Right cardiac atrium (tissue), 5 donors: ENCODE results near the gene LHPP. TPM values are rescaled to one million over a fixed set of nuclear protein-coding genes. Genes with fewer than 3 reads are reported as not detected.
"Not testable (repeated sequence)": the region's sequence is repeated elsewhere in the genome, so short reads cannot be mapped to it uniquely, and the experiment has no call there.

Experiments
- ATAC-seq, 2 donors: fragments of 200-7000 bp; cut with Tn5 transposase; one replicate each; pipeline versions ENCODE4 v1.8.0 to v1.9.1; 2020; ENCODE audit warnings: moderate library complexity in 2 of 2, mild to moderate bottlenecking in 1 of 2
- DNase-seq, 3 donors: peaks; one replicate each; pipeline ENCODE4 v3.0.0-alpha.2; 2020
- H3K27ac ChIP-seq: one replicate; pipeline ENCODE4 v1.5.1; 2013; ENCODE audit warnings: mild to moderate bottlenecking, low read length, control low read depth, moderate library complexity
- H3K27me3 ChIP-seq: one replicate; pipeline ENCODE4 v1.6.1; 2013; ENCODE audit not compliant: control insufficient read depth, insufficient read depth
- H3K4me1 ChIP-seq: one replicate; pipeline ENCODE4 v1.6.1; 2013; ENCODE audit warnings: low read length; ENCODE audit not compliant: control insufficient read depth, insufficient read depth
- H3K4me3 ChIP-seq: one replicate; pipeline ENCODE4 v1.5.1; 2013; ENCODE audit warnings: low read length, control low read depth
- H3K9me3 ChIP-seq: one replicate; pipeline ENCODE4 v1.6.1; 2013; ENCODE audit warnings: low read length; ENCODE audit not compliant: control insufficient read depth
- WGBS: extraction: QIAGEN DNeasy Blood & Tissue Kit; methylation state at CpG from one replicate; pipeline ENCODE4 v1.1.7; 2013; 5-methylcytosine and 5-hydroxymethylcytosine counted together
- intact Hi-C, 4 donors: fragments of 100-400 bp; cut with DNase I; formaldehyde crosslinking; loops; one replicate each; pipeline versions ENCODE4 v1.11.0 to v1.14.0; 2022 to 2023
- polyA plus RNA-seq: library from polyadenylated mRNA; stranded (reverse); fragments of 200-250 nt; gene quantifications from one replicate; pipeline ENCODE4 v1.2.3, GENCODE V29; 2013
- total RNA-seq, 4 donors: library from RNA; stranded (reverse); fragmentation: NEBNext Ultra II Directional; extraction: Animal tissue kit (Norgen Biotek cat#: 25700); gene quantifications; one replicate each; pipeline ENCODE4 v1.2.1, GENCODE V29; 2021
- donor health status: healthy with polysubstance abuse.
- donor health status: DM: no; HTN: yes; CAD: no.
- donor health status: DM: no; HTN: no; CAD: no.
- donor health status: DM: no; HTN: yes; CAD: no; lungs with severe emphysema.
- donor health status: DM: yes; HTN: yes; CAD: no.

LHPP gene
- total and polyA plus RNA-seq, 5 donors, result 17.8 to 24.9 (median 18.6) TPM

DNA sequence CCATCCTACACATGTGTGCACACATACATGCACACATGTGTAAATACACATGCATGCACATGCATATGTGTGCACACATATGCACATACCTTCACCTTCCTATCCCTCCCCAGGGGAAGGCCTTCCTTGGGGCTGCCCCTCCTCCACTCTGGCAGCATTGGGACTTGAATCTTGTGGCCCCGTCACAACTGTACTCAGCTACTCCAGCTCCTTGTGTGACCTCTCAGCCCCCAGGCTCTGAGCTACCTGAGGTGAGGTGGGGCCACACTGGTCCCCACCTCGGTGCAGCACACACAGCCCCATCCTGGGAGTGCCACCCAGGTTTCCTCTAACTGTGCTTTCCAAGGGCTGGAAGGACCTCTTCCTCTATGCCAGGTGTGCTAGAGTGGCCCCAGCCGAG, 116.0 kb downstream of the LHPP start:
- H3K4me3 ChIP-seq, result no peak overlapping the region
- intact Hi-C loops, result no loop called here
- H3K27ac ChIP-seq, result no peak overlapping the region
- ATAC-seq, result no peak
- H3K9me3 ChIP-seq, result no peaks in the 10 kb centered on the region
- 90% methylated on average over 3 of the region's 3 CpGs for WGBS
- peak in 1 of 3 donors; percentile 16 for DNase-seq
- no peaks in the 10 kb centered on the region for H3K27me3 ChIP-seq
- H3K4me1 ChIP-seq, result no peaks in the 10 kb centered on the region

DNA sequence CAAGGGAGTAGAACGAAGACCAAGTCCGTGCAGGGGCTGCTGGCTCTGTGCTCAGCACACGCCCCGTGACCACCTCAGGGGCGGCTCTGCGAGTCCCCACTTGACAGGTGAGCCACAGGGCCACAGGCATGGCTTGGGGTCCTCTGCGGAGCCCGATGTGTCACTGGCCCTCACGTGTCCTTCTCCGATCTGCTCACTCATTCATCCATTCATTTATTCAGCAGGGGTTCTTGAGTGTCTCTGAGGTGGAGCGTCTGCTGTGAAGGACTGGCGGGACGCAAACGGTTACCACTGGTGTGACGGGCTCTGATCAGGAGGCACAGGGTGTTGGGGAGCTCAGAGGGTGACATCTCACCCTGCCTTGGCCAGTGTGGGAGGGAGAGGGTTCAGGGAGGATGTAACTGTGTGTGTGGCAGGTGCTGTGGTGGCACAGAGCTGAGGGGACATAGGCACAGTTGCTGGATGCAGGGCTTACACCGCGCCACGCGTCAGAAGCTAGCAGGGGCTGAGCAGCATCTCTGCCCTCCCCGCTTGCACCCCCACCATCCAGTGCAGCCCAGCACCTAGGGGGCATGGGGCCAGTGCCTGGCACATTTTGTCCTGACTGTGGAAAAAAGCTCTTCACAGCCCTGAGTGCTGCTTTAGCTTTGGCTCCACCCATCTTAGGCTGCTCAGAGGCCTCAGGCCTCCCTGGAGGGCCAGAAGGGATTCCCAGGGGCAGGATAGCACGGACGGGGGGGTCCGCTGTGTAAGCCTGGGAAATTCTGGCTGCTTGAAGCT, 116.8 kb downstream of the LHPP start:
- DNase-seq, result peak in 1 of 3 donors; percentile 5
- Histone ChIP-seq H3K4me3 (no peak overlapping the region), H3K4me1 (no peaks in the 10 kb centered on the region), H3K9me3 (no peaks in the 10 kb centered on the region), H3K27ac (no peak overlapping the region), H3K27me3 (no peaks in the 10 kb centered on the region)
- WGBS, result 90% methylated on average over 23 of the region's 23 CpGs
- ATAC-seq, result peak; percentile 10 to 35
- intact Hi-C loops, result no loop called here

DNA sequence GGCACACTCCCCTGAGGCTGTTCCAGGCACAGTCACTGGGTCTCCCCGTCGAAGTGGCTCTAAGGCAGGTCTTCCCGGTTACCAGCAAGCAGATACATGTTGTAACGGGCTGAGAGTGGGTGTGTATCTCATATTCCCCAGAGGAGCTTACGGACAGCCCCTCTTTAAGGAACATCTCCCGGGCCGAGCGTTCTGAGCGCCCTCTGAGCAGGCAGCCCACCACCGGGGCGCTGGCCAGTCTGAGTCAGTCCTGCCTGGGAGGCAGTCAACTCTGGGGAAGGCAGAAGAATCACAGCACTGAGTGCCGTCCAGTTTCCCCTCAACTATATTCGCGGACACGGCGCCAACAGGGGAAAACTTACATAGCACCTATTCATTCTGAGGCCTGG, 117.4 kb downstream of the LHPP start:
- intact Hi-C loops, result no loop called here
- ATAC-seq (peak; percentile 30 to 32), DNase-seq (peak in 1 of 3 donors; percentile 29)
- Histone ChIP-seq H3K27me3 (no peaks in the 10 kb centered on the region), H3K27ac (no peak overlapping the region), H3K9me3 (no peaks in the 10 kb centered on the region), H3K4me3 (no peak overlapping the region), H3K4me1 (no peaks in the 10 kb centered on the region)
- WGBS, result 79% methylated on average over 16 of the region's 16 CpGs

DNA sequence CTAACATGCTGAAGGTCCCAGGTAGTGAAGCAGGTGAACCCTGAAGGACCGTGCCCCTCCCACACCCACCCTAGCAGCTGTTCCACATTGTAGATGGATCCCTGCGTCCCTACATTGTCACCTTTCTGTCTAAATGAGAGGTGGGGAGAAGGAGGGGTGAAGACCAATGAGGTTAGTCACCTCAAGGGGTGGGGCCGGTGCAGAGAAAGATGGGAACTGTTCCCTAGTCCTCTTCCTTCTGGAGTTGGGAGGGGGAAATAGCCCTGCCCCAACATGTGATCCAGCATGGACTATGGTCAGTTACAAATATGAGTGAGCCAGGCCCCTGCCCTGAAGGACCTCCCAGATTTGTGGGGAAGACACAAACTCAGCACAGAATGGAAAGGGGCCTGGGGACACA, 124.5 kb downstream of the LHPP start:
- Histone ChIP-seq H3K4me3 (no peak overlapping the region), H3K27me3 (no peaks in the 10 kb centered on the region), H3K9me3 (no peaks in the 10 kb centered on the region), H3K4me1 (peaks cover 3% of the 10 kb centered on the region), H3K27ac (no peak overlapping the region)
- no peak for ATAC-seq
- peak in 1 of 3 donors; percentile 4 for DNase-seq
- intact Hi-C loops, result no loop called here
- 93% methylated on average over 3 of the region's 3 CpGs for WGBS

DNA sequence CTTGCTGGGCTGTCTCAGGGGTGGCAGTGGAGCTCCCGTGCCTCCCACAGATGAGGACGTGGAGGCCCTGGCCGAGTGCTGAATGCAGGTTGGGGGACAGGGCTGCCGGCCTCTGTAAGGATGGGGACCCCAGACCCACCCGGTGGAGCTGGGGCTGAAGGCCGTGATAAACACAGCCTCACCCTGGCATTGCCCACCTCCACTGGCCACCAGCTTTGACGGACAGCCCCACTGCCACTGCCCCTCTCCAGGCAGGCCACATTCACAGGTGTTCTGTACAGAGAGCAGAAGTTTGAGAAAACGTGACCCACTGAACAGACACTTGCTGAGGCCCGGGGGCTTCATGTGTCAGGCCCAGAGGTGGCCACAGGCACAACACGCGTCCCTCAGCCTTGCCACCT, 126.2 kb downstream of the LHPP start:
- ATAC-seq, result no peak
- Histone ChIP-seq H3K27ac (no peak overlapping the region), H3K4me1 (peaks cover 3% of the 10 kb centered on the region), H3K9me3 (no peaks in the 10 kb centered on the region), H3K4me3 (no peak overlapping the region), H3K27me3 (no peaks in the 10 kb centered on the region)
- peak in 1 of 3 donors; percentile 27 for DNase-seq
- WGBS, result 95% methylated on average over 11 of the region's 11 CpGs
- intact Hi-C loops, result no loop called here

DNA sequence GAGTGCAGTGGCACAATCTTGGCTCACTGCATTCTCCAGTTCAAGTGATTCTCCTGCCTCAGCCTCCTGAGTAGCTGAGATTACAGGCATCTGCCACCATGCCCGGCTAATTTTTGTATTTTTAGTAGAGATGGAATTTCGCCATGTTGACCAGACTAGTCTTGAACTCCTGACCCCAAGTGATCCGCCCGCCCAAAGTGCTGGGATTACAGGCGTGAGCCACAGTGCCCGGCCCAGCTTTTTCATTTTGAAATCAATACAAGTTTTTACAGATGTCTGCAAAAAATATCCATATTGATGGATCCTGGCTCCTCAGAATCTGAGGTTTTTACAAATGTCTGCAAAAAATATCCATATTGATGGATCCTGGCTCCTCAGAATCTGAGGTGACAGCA, 126.7 kb downstream of the LHPP start:
- ATAC-seq, H3K27me3 ChIP-seq, H3K4me3 ChIP-seq, H3K4me1 ChIP-seq, H3K9me3 ChIP-seq, intact Hi-C loops, H3K27ac ChIP-seq: not testable (repeated sequence)
- 86% methylated on average over 6 of the region's 6 CpGs for WGBS
- DNase-seq, result peak in 1 of 3 donors; percentile 23

DNA sequence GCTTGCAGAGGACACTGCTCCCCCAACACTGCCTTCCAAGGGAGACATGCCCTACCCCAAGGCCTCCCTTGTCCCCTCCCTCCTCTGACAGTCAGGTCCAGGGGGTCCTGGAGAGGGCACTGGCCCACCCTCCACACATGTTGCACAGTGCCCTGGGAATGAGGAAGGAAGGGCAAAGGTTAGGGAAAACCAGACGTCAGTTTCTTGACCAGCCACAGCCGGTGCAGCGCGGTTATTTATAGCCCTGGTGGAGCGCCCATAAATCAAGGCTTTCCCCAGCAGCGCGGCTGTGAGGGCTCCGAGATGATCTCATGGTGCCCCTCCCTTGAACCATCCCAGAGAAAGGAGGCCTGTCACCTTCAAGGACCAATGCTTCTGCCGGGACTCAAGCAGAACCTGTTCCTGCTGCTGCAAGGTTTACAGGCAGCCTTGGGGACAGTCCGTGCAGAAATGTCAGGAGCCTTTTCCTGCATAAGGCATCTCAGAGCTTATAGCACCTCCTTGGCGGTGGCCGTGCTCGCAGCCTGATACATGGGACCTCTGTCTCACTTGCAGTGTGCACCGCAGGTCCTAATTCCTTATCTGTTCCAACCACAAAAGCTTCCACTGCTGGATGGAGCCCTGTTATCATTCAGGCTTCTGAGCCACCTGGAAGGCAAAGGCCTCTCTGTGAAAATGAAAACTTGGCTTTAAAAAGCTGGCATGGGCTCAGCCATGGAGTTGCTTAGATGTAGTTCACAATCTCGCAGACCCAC, 127.3 kb downstream of the LHPP start:
- 22% methylated on average over 15 of the region's 15 CpGs for WGBS

DNA sequence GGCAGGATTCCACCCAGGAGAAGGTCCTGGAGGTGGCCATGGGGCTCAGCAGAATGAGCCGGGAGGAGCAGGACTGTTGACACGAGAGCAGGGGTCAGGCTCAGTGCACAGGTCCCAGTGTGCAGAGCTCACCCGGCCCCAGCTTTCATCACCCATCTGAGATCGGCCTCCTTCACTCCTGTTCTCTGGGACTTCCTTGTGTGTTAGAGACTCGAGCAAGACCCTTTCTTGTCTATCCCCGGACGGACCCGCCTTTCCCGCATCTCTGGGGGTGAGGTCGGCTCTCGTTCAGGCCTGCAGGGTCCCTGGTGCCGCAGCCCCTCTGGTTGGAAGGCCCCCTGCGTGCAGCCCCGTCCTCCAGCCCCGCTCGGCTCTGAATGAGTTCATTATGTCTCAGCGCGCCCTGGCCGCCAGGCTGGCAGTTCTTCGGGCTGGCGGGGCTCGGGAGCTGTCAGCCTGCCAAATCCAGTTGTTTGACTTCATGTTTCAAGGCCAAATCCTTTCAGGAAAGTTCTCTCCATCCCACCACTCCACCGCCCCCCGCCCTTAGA, 127.9 kb downstream of the LHPP start:
- 69% methylated on average over 24 of the region's 24 CpGs for WGBS
- DNase-seq (peak in 2 of 3 donors; percentile 44 to 73), ATAC-seq (peak; percentile 20 to 23)
- Histone ChIP-seq H3K4me1 (peaks cover 3% of the 10 kb centered on the region), H3K9me3 (no peaks in the 10 kb centered on the region), H3K27me3 (no peaks in the 10 kb centered on the region), H3K4me3 (no peak overlapping the region), H3K27ac (no peak overlapping the region)
- intact Hi-C loops, result no loop called here

More for the DNA sequence above, 127.3 kb downstream of the LHPP start:
- intact Hi-C loops, result no loop called here
- ATAC-seq (peak; percentile 70 to 81), DNase-seq (peak in 2 of 3 donors; percentile 56 to 74)
- Histone ChIP-seq H3K27me3 (no peaks in the 10 kb centered on the region), H3K4me3 (no peak overlapping the region), H3K9me3 (no peaks in the 10 kb centered on the region), H3K27ac (no peak overlapping the region), H3K4me1 (peaks cover 3% of the 10 kb centered on the region)

DNA sequence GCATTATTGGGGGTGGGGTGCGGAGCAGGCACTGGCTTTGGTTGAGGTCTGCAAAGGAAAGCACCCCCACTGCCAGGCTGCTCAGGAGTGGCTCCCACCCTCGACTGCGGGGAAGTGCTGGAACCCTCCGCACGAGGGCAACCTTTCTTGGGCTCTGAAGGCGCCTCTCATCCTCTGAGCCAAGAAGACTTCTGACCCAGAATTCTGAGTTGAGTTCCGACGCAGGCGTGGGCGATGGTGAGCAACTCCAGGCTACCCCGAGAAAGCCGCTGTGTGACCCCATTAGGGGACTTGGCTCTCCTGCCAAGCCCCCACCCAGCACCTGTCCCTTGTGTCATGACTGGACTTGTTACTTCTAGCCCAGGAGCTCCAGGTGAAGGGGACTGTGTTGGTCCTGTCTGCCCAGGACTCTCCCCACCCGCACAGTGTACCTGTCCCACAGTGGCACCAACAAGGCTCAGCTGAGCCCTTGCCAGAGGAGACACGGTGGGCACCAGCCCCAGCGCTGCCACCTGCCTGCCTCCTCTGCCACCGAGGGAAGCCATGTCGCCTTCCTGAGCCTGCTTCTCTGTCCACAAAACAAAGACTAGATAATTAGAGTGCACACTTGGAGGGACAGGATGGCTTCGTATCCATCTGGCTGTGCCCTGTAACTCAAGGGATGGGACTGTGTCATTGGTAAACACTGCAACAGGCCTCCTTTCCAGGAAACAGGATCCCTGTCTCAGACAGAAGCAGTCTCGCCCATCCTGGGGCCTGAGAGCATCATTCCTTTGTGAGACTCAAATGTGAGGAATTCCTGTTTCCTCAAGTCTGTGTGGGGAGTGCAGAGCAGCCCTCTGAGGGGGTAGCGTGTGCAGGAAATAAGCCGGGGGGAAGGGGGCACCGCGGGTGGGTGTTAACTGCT, 128.8 kb downstream of the LHPP start:
- H3K27me3 ChIP-seq, result no peaks in the 10 kb centered on the region
- no peaks in the 10 kb centered on the region for H3K9me3 ChIP-seq
- H3K27ac ChIP-seq, result no peak overlapping the region
- H3K4me1 ChIP-seq, result peaks cover 3% of the 10 kb centered on the region
- intact Hi-C loops, result no loop called here
- no peak overlapping the region for H3K4me3 ChIP-seq
- WGBS, result 87% methylated on average over 23 of the region's 23 CpGs
- ATAC-seq (no peak), DNase-seq (peak in 1 of 3 donors; percentile 40)

DNA sequence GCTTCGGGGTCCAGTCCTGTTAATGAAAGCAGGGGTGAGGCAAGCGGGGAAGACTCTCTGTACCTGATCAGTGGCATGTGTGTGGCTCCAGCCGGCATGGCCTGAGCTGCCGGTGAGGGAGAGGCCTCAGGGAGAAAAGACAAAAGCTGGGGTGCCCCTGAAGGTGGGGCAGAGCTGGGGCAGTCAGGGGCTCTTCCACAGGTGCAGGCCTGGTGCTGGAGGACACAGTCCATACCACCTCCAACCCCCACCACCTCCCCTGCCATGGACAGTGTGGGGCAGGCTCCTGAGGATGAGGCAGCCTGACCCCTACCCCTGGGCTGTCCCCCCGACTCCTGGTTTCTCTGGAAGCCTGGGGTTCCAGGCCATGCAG, 129.5 kb downstream of the LHPP start:
- WGBS, result 92% methylated on average over 5 of the region's 5 CpGs
- ATAC-seq (no peak), DNase-seq (peak in 1 of 3 donors; percentile 28)
- intact Hi-C loops, result no loop called here
- Histone ChIP-seq H3K27ac (no peak overlapping the region), H3K27me3 (no peaks in the 10 kb centered on the region), H3K4me3 (no peak overlapping the region), H3K9me3 (no peaks in the 10 kb centered on the region), H3K4me1 (peaks cover 3% of the 10 kb centered on the region)
